H1 (cell line): ENCODE results near the gene PLCB1. TPM values are rescaled to one million over a fixed set of nuclear protein-coding genes. Genes with fewer than 3 reads are reported as not detected.

ENCODE experiments used
- RXRA ChIP-seq: IDR thresholded peaks from 2 replicates; pipeline ENCODE4 v1.6.1; 2011; ENCODE audit warnings: low read depth, mild to moderate bottlenecking, low read length, moderate library complexity; ENCODE audit not compliant: insufficient read depth
- TAF7 ChIP-seq: optimal IDR thresholded peaks from 2 replicates; pipeline ENCODE3; 2011; ENCODE audit warnings: low read depth, mild to moderate bottlenecking, inconsistent platforms, low read length, moderate library complexity, borderline replicate concordance
- polyA plus RNA-seq, 7 experiments: library from polyadenylated mRNA; depleted of rRNA in 3 of 7; stranded (reverse) in 5 of 7; unstranded in 2 of 7; fragments of >200 nt in 5 of 7; fragments of 200-250 nt in 2 of 7; gene quantifications; 1 replicate in 5 of 7; 2 replicates in 1 of 7; 4 replicates in 1 of 7; pipeline versions ENCODE4 v1.2.1 to v1.2.3, GENCODE V29; 2011 to 2013; ENCODE audit warnings: missing spikeins in 2 of 7, mixed read lengths in 2 of 7
- total RNA-seq: library from RNA; stranded (reverse); fragmentation: NEBNext Ultra II Directional; extraction: Animal tissue kit (Norgen Biotek cat#: 25700); gene quantifications from 2 replicates; pipeline ENCODE4 v1.2.1, GENCODE V29; 2021

The PLCB1 gene
- total and polyA plus RNA-seq, 2 of the 8 experiments (the other 6 are each of a cell fraction or from before 2014, with no cell fraction given): 2.6 to 9.1 TPM

DNA sequence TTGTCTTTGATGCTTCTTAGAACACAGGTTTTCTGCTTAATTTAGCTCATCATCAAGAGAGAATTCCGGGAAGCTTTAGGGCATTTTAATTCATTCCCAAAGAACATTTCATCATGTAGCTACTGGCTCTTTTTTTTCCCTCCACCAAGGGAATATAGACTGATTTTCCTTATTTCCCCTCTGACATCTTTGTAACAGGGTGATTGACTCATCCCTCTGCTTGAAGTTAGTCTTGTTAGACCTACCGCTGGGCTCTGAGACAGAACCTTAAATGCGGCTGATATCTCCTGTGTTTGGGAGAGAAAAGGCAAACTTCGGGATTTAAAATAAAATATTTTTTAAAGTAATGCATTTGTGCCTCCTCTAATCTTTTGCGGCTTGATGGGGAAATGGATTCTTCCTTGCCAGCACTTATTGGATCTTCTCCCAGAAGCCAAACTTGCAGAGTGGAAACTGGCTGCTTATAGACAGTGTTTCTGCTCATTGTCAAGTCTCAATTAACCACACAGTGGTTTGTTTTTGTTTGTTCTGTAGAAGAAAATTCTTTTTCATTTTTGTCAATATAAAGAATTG lies 664.1 kb downstream of the PLCB1 start (continued):
- no peak for TF ChIP-seq RXRA
- no peak for TF ChIP-seq TAF7
- TF ChIP-seq, all 59 proteins: peak for 0
